ENCODE data around the gene DNMT1. TPM values are rescaled to one million over a fixed set of nuclear protein-coding genes. Genes with fewer than 3 reads are reported as not detected.

Gene DNMT1
- total and polyA plus RNA-seq, 2 experiments from 2014 or later = 78.2 to 106 TPM

GRCh38 chr19:10107254-10107653, 87.5 kb downstream of the DNMT1 start:
- Histone ChIP-seq H3K27me3 (no peaks in the 10 kb centered on the region), H3K27ac (no peak overlapping the region), H3K36me3 (peaks cover 32% of the 10 kb centered on the region), H3K9me3 (ENCODE audit: low read depth) (no peaks in the 10 kb centered on the region), H3K4me1 (ENCODE audit: low read depth) (peaks cover 5% of the 10 kb centered on the region), H3K4me3 (peak overlapping the region; percentile 74)
- TF ChIP-seq, protein P1, sequence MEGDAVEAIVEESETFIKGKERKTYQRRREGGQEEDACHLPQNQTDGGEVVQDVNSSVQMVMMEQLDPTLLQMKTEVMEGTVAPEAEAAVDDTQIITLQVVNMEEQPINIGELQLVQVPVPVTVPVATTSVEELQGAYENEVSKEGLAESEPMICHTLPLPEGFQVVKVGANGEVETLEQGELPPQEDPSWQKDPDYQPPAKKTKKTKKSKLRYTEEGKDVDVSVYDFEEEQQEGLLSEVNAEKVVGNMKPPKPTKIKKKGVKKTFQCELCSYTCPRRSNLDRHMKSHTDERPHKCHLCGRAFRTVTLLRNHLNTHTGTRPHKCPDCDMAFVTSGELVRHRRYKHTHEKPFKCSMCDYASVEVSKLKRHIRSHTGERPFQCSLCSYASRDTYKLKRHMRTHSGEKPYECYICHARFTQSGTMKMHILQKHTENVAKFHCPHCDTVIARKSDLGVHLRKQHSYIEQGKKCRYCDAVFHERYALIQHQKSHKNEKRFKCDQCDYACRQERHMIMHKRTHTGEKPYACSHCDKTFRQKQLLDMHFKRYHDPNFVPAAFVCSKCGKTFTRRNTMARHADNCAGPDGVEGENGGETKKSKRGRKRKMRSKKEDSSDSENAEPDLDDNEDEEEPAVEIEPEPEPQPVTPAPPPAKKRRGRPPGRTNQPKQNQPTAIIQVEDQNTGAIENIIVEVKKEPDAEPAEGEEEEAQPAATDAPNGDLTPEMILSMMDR (IDR thresholded peaks at IDR 0.05; ENCODE audit: low read depth, low read length) = no peak
- no peak for DNase-seq (ENCODE audit: low read depth in 1 of 2, low spot score in 1 of 2)

- no peaks in the 10 kb centered on the region for H3K9me3 ChIP-seq (ENCODE audit: low read depth)
- peak; percentile 99 to 100 for DNase-seq (ENCODE audit: low read depth in 1 of 2, low spot score in 1 of 2)
- peaks cover 5% of the 10 kb centered on the region for H3K4me1 ChIP-seq (ENCODE audit: low read depth)
- TF ChIP-seq, protein P1 (IDR thresholded peaks at IDR 0.05; ENCODE audit: low read depth, low read length) = no peak
- no peaks in the 10 kb centered on the region for H3K27me3 ChIP-seq
- H3K27ac ChIP-seq = peak within 1 kb of the TSS; percentile 78
- peak within 1 kb of the TSS; percentile 74 for H3K4me3 ChIP-seq
- H3K36me3 ChIP-seq = peaks cover 30% of the 10 kb centered on the region
Measured at GRCh38 chr19:10106100-10106936, 88.4 kb downstream of the DNMT1 start, which contains the start of gene PPAN. TSS of gene PPAN (plus strand) at chr19:10106362. CDS start at chr19:10106395, 33 bp downstream.

DNA sequence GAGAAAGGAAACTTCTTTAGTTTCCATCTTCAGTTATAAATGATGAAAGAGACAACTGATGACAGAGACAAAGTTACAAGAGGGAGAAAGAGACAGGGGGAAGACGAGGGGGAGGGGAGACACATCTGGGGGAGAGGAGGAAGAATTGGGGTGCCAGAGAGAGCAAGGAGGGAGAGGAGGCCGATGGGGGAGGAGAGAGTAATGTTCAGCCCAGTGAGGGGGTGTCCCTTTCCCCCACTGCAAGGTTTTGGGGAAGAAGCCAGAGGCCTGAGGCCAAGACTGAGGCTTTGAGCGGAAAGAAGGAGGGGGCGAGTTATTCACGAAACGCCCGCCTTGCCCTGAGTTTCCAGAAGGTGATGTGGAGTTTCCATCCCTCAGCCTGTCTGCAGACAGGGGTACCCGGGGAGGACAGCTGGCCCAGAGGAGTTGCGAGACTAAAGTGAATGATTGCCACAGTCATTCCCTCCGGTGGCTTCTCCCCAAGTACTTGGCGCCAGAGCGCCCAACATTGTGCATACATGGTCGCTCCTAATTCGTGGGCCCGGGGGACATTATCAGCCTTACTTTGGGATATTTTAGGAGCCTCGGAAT, 89.1 kb downstream of the DNMT1 start:
- Histone ChIP-seq H3K4me1 (ENCODE audit: low read depth) (peaks cover 5% of the 10 kb centered on the region), H3K9me3 (ENCODE audit: low read depth) (no peaks in the 10 kb centered on the region), H3K36me3 (peaks cover 23% of the 10 kb centered on the region), H3K4me3 (no peak overlapping the region), H3K27me3 (no peaks in the 10 kb centered on the region), H3K27ac (no peak overlapping the region)
- TF ChIP-seq, protein P1 (IDR thresholded peaks at IDR 0.05; ENCODE audit: low read depth, low read length) = no peak
- no peak for DNase-seq (ENCODE audit: low read depth in 1 of 2, low spot score in 1 of 2)

DNA sequence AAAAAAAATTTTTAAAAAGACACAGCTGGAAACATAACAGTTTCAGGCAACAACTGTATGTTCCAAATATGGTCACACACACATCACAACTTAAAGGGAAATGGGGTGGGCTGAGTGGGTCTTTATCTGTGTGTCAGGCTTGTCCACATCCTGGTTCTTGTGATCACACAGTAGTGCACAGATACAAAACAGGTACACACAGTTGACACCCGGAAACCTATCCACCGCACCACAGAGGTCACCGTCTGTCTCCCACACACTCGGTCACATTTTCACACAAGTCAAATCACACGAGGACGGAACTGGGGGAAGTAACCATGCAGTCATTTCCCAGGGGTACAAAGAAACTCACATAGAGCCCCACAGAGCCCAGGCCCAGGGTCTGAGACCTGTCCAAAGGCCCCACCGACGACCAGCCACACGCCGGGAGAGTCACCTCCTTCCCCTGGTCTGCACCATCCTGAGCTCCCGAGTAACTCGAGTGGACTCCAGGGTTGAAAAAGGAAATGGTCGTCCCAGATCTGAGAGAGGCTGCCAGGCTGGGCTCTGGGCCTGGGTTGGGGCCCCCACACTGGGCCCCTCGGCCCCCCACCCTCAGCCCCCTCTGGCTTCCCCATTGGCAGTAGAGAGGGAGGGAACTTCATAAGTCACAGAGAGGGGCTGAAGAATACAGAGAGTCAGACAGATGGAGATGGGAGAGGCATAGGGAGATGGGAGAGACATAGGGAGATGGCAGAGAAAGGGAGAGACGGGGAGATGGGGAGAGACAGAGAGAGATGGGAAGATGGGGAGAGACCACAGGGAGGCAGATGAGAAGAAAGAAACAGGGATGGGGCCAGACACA, 89.9 kb downstream of the DNMT1 start:
- Histone ChIP-seq H3K27me3 (no peaks in the 10 kb centered on the region), H3K9me3 (ENCODE audit: low read depth) (no peaks in the 10 kb centered on the region), H3K36me3 (peaks cover 16% of the 10 kb centered on the region), H3K4me1 (ENCODE audit: low read depth) (peaks cover 5% of the 10 kb centered on the region), H3K4me3 (no peak overlapping the region), H3K27ac (peak overlapping the region; percentile 15)
- no peak for DNase-seq (ENCODE audit: low read depth in 1 of 2, low spot score in 1 of 2)
- TF ChIP-seq, protein P1 (IDR thresholded peaks at IDR 0.05; ENCODE audit: low read depth, low read length) = no peak

- TF ChIP-seq, protein P1 (IDR thresholded peaks at IDR 0.05; ENCODE audit: low read depth, low read length) = no peak
- peaks cover 5% of the 10 kb centered on the region for H3K4me1 ChIP-seq (ENCODE audit: low read depth)
- no peak for DNase-seq (ENCODE audit: low read depth in 1 of 2, low spot score in 1 of 2)
- peaks cover 12% of the 10 kb centered on the region for H3K36me3 ChIP-seq
- H3K4me3 ChIP-seq = no peak overlapping the region
- no peaks in the 10 kb centered on the region for H3K27me3 ChIP-seq
- H3K9me3 ChIP-seq (ENCODE audit: low read depth) = no peaks in the 10 kb centered on the region
- H3K27ac ChIP-seq = no peak overlapping the region
Measured at GRCh38 chr19:10104130-10104513, 90.6 kb downstream of the DNMT1 start.

Data from cardiac muscle cell (in vitro differentiated cells and primary cell).